Neutrophil (primary cell): ENCODE results near the gene MARF1.
"Not testable (repeated sequence)": the region's sequence is repeated elsewhere in the genome, so short reads cannot be mapped to it uniquely, and the experiment has no call there.

Experiments
- H3K27ac ChIP-seq: fragments of 200-600 bp; sonication (generic); 2 replicates; pipeline ENCODE4 v1.5.1; 2016; ENCODE audit warnings: mild to moderate bottlenecking, moderate library complexity
- H3K27me3 ChIP-seq: fragments of 200-600 bp; sonication (generic); 2 replicates; pipeline ENCODE4 v1.6.0; 2016; ENCODE audit warnings: mild to moderate bottlenecking
- H3K36me3 ChIP-seq: fragments of 200-600 bp; sonication (generic); 2 replicates; pipeline ENCODE4 v1.5.1; 2017
- H3K4me1 ChIP-seq, 2 experiments: fragments of 200-600 bp in 1 of 2; sonication (generic) in 1 of 2; 1 replicate in 1 of 2; 2 replicates in 1 of 2; pipeline versions ENCODE4 v1.5.1 to v1.6.1; 2013 to 2016; ENCODE audit warnings: low read depth in 1 of 2, low read length in 1 of 2, mild to moderate bottlenecking in 1 of 2, moderate library complexity in 1 of 2; ENCODE audit not compliant: control insufficient read depth in 1 of 2, insufficient read depth in 1 of 2
- H3K4me3 ChIP-seq, 2 experiments: fragments of 200-600 bp in 1 of 2; sonication (generic) in 1 of 2; 1 replicate in 1 of 2; 2 replicates in 1 of 2; pipeline ENCODE4 v1.5.1; 2013 to 2016; ENCODE audit warnings: low read depth in 1 of 2, low read length in 1 of 2, mild to moderate bottlenecking in 1 of 2, moderate library complexity in 1 of 2
- H3K9me3 ChIP-seq: fragments of 200-600 bp; sonication (generic); 2 replicates; pipeline ENCODE4 v1.5.1; 2016
- CTCF ChIP-seq: fragments of 200-600 bp; sonication (generic); IDR thresholded peaks from 2 replicates; pipeline ENCODE4 v1.5.1; 2016; ENCODE audit warnings: antibody characterized with exemption

The MARF1 gene, protein sequence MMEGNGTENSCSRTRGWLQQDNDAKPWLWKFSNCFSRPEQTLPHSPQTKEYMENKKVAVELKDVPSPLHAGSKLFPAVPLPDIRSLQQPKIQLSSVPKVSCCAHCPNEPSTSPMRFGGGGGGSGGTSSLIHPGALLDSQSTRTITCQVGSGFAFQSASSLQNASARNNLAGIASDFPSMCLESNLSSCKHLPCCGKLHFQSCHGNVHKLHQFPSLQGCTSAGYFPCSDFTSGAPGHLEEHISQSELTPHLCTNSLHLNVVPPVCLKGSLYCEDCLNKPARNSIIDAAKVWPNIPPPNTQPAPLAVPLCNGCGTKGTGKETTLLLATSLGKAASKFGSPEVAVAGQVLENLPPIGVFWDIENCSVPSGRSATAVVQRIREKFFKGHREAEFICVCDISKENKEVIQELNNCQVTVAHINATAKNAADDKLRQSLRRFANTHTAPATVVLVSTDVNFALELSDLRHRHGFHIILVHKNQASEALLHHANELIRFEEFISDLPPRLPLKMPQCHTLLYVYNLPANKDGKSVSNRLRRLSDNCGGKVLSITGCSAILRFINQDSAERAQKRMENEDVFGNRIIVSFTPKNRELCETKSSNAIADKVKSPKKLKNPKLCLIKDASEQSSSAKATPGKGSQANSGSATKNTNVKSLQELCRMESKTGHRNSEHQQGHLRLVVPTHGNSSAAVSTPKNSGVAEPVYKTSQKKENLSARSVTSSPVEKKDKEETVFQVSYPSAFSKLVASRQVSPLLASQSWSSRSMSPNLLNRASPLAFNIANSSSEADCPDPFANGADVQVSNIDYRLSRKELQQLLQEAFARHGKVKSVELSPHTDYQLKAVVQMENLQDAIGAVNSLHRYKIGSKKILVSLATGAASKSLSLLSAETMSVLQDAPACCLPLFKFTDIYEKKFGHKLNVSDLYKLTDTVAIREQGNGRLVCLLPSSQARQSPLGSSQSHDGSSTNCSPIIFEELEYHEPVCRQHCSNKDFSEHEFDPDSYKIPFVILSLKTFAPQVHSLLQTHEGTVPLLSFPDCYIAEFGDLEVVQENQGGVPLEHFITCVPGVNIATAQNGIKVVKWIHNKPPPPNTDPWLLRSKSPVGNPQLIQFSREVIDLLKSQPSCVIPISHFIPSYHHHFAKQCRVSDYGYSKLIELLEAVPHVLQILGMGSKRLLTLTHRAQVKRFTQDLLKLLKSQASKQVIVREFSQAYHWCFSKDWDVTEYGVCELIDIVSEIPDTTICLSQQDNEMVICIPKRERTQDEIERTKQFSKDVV (N-terminal part only)

DNA sequence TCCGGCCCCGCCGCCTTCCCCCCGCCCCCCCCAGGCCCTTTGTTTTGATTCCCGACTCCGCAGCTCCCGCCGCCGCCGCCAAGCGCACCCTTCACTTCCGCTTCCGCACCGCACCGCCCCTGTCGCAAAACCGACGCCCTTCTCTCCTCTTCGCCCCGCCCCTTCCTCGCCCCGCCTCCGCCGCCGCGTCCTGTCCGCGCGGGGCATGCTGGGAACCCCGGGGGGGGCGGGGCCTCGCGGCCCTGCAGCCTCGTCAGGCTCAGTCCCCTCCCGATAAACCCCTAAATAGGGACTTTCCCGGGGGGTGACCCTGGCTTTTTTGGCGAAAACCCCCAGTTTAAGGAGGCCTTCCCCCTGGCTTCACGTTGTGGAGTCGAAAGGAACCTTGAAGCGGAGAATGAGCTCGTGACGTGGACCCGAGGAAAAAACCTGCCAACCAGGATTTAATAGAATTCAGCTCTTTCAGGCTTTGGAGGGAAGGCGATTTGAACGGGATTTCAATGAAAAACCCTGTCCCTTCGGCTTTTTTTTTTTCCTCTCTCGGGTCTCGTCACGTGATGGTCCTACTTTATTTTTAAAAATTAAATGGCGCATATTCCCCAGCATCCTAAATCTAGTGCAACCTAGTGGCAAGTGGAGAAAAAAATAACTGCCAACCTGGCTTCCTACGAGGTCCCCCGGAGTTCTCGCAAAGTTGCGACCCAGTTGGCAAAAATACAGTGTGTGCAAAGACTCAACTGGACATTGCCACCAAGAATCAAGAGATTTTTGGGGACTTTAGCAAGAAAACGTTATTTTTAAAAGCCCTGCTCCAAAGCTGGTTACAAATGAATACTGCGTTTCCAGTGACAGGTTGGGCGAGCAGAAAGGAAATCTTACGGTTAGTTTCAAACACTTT lies at the start of gene MARF1:
MARF1 (minus strand) TSS at position 107 of the 898 bp plus-strand sequence. CDS start 3,921 bp downstream, outside the sequence.
- Histone ChIP-seq H3K4me1 (peaks cover 30 to 45% of the 10 kb centered on the region in 2 experiments), H3K9me3 (no peaks in the 10 kb centered on the region), H3K27me3 (no peaks in the 10 kb centered on the region), H3K27ac (peak within 1 kb of the TSS; percentile 97), H3K36me3 (peaks cover 10% of the 10 kb centered on the region), H3K4me3 (peak within 1 kb of the TSS; percentile 78 to 89)
- TF ChIP-seq CTCF: peak; percentile 29

DNA sequence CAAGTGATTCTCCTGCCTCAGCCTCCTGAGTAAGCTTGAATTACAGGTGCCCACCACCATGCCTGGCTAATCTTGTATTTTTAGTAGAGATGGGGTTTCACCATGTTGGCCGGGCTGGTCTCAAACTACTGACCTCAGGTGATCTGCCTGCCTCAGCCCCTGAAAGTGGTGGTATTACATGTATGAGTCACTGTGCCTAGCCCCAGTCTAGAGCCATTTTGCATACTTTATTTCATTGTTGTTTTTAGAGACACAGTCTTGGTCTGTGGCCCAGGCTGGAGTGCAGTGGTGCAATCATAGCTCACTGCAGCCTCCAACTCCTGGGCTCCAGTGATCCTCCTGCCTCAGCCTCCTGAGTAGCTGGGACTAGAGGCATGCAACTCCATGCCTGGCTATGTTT lies 49.6 kb upstream of the MARF1 start:
- H3K9me3 ChIP-seq: not testable (repeated sequence)

DNA sequence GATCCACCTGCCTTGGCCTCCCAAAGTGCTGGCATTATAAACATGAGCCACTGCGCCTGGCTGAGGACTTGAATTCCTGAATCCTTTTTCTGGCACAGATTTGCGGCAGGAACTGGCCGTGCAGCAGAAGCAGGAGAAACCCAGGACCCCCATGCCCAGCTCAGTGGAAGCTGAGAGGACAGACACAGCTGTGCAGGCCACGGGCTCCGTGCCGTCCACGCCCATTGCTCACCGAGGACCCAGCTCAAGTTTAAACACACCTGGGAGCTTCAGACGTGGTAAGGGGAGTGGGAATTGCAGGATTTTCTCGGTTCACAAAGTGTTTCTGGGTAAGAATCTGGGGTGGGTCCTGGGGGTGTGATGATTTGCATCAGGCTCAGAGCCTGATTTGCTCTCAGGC lies 48.1 kb upstream of the MARF1 start:
- no peak overlapping the region for H3K4me3 ChIP-seq
- TF ChIP-seq CTCF: no peak
- no peak overlapping the region for H3K27ac ChIP-seq
- H3K36me3 ChIP-seq: peaks cover 98% of the 10 kb centered on the region
- no peaks in the 10 kb centered on the region for H3K27me3 ChIP-seq
- H3K4me1 ChIP-seq: no peaks in the 10 kb centered on the region
- H3K9me3 ChIP-seq: no peaks in the 10 kb centered on the region

More for the DNA sequence above, 49.6 kb upstream of the MARF1 start:
- peaks cover 98% of the 10 kb centered on the region for H3K36me3 ChIP-seq
- not testable (repeated sequence) for H3K27me3 ChIP-seq, H3K4me1 ChIP-seq, H3K27ac ChIP-seq, H3K4me3 ChIP-seq

- Histone ChIP-seq H3K27me3 (no peaks in the 10 kb centered on the region), H3K36me3 (peaks cover 98% of the 10 kb centered on the region), H3K9me3 (no peaks in the 10 kb centered on the region), H3K27ac (no peak overlapping the region), H3K4me3 (no peak overlapping the region), H3K4me1 (no peaks in the 10 kb centered on the region)
- no peak for TF ChIP-seq CTCF
Measured at GRCh38 chr16:15690296-15690695, 47.3 kb upstream of the MARF1 start.

DNA sequence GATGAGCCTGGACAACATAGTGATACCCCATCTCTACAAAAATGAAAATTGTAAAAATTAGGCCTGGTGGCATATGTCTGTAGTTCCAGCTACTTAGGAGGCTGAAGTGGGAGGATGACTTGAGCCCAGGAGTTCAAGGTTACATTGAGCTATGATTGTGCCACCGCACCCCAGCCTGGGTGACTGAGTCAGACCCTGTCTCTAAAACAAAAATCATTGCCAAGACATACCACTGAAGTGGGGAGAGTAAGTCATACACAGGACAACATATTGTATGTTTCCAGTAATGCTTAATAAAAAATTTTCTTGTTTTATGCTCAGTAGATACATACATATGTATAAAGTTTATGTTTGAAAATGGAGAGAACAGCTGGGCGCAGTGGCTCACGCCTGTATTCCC lies 46.3 kb upstream of the MARF1 start:
- no peaks in the 10 kb centered on the region for H3K27me3 ChIP-seq
- no peaks in the 10 kb centered on the region for H3K4me1 ChIP-seq
- no peak overlapping the region for H3K4me3 ChIP-seq
- H3K27ac ChIP-seq: no peak overlapping the region
- H3K36me3 ChIP-seq: peaks cover 96% of the 10 kb centered on the region
- H3K9me3 ChIP-seq: no peaks in the 10 kb centered on the region
- no peak for TF ChIP-seq CTCF
